ENCODE measurements around the gene CEP83.
"Not testable (repeated sequence)": the region's sequence is repeated elsewhere in the genome, so short reads cannot be mapped to it uniquely, and the experiment has no call there.

The CEP83 gene

GRCh38 chr12:94429633-94430032 lies 30.0 kb downstream of the CEP83 start:
- DNase-seq: no peak

- DNase-seq: no peak
These were observed 30.5 kb downstream of the CEP83 start for GRCh38 chr12:94429191-94429590.

GRCh38 chr12:94427501-94428381 lies 31.9 kb downstream of the CEP83 start:
- no peak for DNase-seq

GRCh38 chr12:94426049-94426448 lies 33.6 kb downstream of the CEP83 start:
- no peak for DNase-seq

GRCh38 chr12:94424830-94425229 lies 34.8 kb downstream of the CEP83 start:
- not testable (repeated sequence) for DNase-seq

GRCh38 chr12:94421868-94422740 lies 37.6 kb downstream of the CEP83 start:
- DNase-seq: no peak

- DNase-seq: no peak
These were observed 41.1 kb downstream of the CEP83 start for GRCh38 chr12:94418517-94418916.

GRCh38 chr12:94416613-94417012 lies 43.1 kb downstream of the CEP83 start:
- DNase-seq: no peak

GRCh38 chr12:94415066-94415465 lies 44.6 kb downstream of the CEP83 start:
- DNase-seq: no peak

GRCh38 chr12:94405413-94406116 lies 54.1 kb downstream of the CEP83 start:
- DNase-seq: no peak

GRCh38 chr12:94404854-94405253 lies 54.8 kb downstream of the CEP83 start:
- no peak for DNase-seq

- DNase-seq: no peak
These were observed 58.3 kb downstream of the CEP83 start for GRCh38 chr12:94401326-94401725.

GRCh38 chr12:94398685-94399084 lies 61.0 kb downstream of the CEP83 start:
- not testable (repeated sequence) for DNase-seq

- DNase-seq: no peak
These were observed 62.3 kb downstream of the CEP83 start for GRCh38 chr12:94397401-94397800.

- DNase-seq: not testable (repeated sequence)
These were observed 63.7 kb downstream of the CEP83 start for GRCh38 chr12:94396014-94396413.

GRCh38 chr12:94390130-94390485 lies 69.6 kb downstream of the CEP83 start:
- DNase-seq: no peak

GRCh38 chr12:94389482-94390129 lies 70.1 kb downstream of the CEP83 start:
- not testable (repeated sequence) for DNase-seq

- no peak for DNase-seq
These were observed 73.2 kb downstream of the CEP83 start for GRCh38 chr12:94386422-94386821.

- DNase-seq: no peak
These were observed 75.6 kb downstream of the CEP83 start for GRCh38 chr12:94384030-94384429.

- DNase-seq: no peak
These were observed 79.2 kb downstream of the CEP83 start for GRCh38 chr12:94380507-94380906.

- DNase-seq: peak in 1 of 2 donors; percentile 1
These were observed 80.1 kb downstream of the CEP83 start for GRCh38 chr12:94379479-94380113.

- no peak for DNase-seq
These were observed 82.1 kb downstream of the CEP83 start for GRCh38 chr12:94377599-94377998.
